Measurements from ENCODE around the gene OPCML.

OPCML gene

GRCh38 chr11:133123796-133124195, 408.5 kb downstream of the OPCML start:
- DNase-seq (ENCODE audit: low spot score) = no peak

GRCh38 chr11:133123366-133123765, 408.9 kb downstream of the OPCML start:
- no peak for DNase-seq (ENCODE audit: low spot score)

- DNase-seq (ENCODE audit: low spot score) = no peak
Observed at GRCh38 chr11:133122256-133122655, 410.0 kb downstream of the OPCML start.

- no peak for DNase-seq (ENCODE audit: low spot score)
Observed at GRCh38 chr11:133118563-133119268, 413.6 kb downstream of the OPCML start.

GRCh38 chr11:133115099-133115498, 417.2 kb downstream of the OPCML start:
- no peak for DNase-seq (ENCODE audit: low spot score)

- no peak for DNase-seq (ENCODE audit: low spot score)
Observed at GRCh38 chr11:133107763-133108162, 424.5 kb downstream of the OPCML start.

- no peak for DNase-seq (ENCODE audit: low spot score)
Observed at GRCh38 chr11:133107136-133107535, 425.2 kb downstream of the OPCML start.

- no peak for DNase-seq (ENCODE audit: low spot score)
Observed at GRCh38 chr11:133106417-133106816, 425.9 kb downstream of the OPCML start.

- no peak for DNase-seq (ENCODE audit: low spot score)
Observed at GRCh38 chr11:133104009-133104744, 428.1 kb downstream of the OPCML start.

GRCh38 chr11:133096981-133097380, 435.3 kb downstream of the OPCML start:
- no peak for DNase-seq (ENCODE audit: low spot score)

- no peak for DNase-seq (ENCODE audit: low spot score)
Observed at GRCh38 chr11:133086518-133086917, 445.8 kb downstream of the OPCML start.

- DNase-seq (ENCODE audit: low spot score) = no peak
Observed at GRCh38 chr11:133082841-133083488, 449.3 kb downstream of the OPCML start.

GRCh38 chr11:133082453-133082781, 449.9 kb downstream of the OPCML start:
- DNase-seq (ENCODE audit: low spot score) = no peak

GRCh38 chr11:133081730-133082452, 450.4 kb downstream of the OPCML start:
- DNase-seq (ENCODE audit: low spot score) = no peak

GRCh38 chr11:133081020-133081419, 451.3 kb downstream of the OPCML start:
- no peak for DNase-seq (ENCODE audit: low spot score)

- DNase-seq (ENCODE audit: low spot score) = peak; percentile 32
Observed at GRCh38 chr11:133078591-133079404, 453.5 kb downstream of the OPCML start.

GRCh38 chr11:133078012-133078411, 454.3 kb downstream of the OPCML start:
- DNase-seq (ENCODE audit: low spot score) = no peak

GRCh38 chr11:133075351-133075750, 456.9 kb downstream of the OPCML start:
- no peak for DNase-seq (ENCODE audit: low spot score)

- DNase-seq (ENCODE audit: low spot score) = no peak
Observed at GRCh38 chr11:133072858-133073582, 459.3 kb downstream of the OPCML start.

GRCh38 chr11:133072378-133072777, 459.9 kb downstream of the OPCML start:
- no peak for DNase-seq (ENCODE audit: low spot score)

- no peak for DNase-seq (ENCODE audit: low spot score)
Observed at GRCh38 chr11:133070791-133071190, 461.5 kb downstream of the OPCML start.

Measured in LoVo (cell line).